Neural progenitor cell (in vitro differentiated cells): ENCODE measurements around the gene MRPL17.

ENCODE experiments used
- CTCF ChIP-seq: fragments of 200-600 bp; sonication (generic); IDR thresholded peaks from 2 replicates; pipeline ENCODE4 v1.5.1; 2017; ENCODE audit warnings: antibody characterized with exemption, mild to moderate bottlenecking
- EZH2 ChIP-seq: fragments of 200-600 bp; sonication (generic); IDR thresholded peaks from 2 replicates; pipeline ENCODE4 v1.6.1; 2017; ENCODE audit warnings: antibody characterized with exemption, mild to moderate bottlenecking, moderate library complexity
- EZH2phosphoT487 ChIP-seq: fragments of 200-600 bp; sonication (generic); IDR thresholded peaks from 2 replicates; pipeline ENCODE4 v1.6.1; 2017; ENCODE audit warnings: antibody characterized with exemption

- TF ChIP-seq CTCF (no peak), EZH2phosphoT487 (no peak), EZH2 (no peak)
Observed at GRCh38 chr11:6724013-6724412, 40.9 kb upstream of the MRPL17 start.
